ENCODE data around the gene SNX4. TPM values are rescaled to one million over a fixed set of nuclear protein-coding genes. Genes with fewer than 3 reads are reported as not detected.

Gene SNX4
- total and polyA plus RNA-seq, 2 of the 4 experiments (the other 2 are of a cell fraction) = 10.7 to 25.6 TPM

DNA sequence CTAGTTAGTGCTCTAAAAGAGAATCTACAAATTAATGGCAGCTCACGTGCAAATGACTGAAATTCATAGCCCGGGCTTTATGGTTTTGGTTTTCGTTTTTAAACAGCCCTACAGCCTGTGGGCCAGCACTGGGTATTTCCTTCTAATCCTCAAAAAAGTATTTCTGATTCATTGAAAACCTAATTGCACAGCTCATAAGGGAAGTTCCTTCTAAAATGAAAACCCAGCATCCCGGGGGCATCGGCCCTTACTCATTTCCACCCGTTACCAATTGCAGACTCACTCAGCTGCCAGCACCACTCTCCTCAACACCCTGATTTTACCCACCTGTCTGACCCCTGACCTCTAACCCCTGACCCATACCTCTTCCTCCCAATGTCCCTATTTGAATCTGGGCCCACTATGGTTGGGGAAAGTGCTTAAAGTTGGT, 85.4 kb downstream of the SNX4 start:
- no peak overlapping the region for H3K4ac ChIP-seq (ENCODE audit: low read depth, low read length)
- H3K36me3 ChIP-seq (ENCODE audit: control insufficient read depth, insufficient read depth, low read length) = no peaks in the 10 kb centered on the region
- dilution Hi-C loops (cut with HindIII; ENCODE audit: low sequenced_read_pairs, unreplicated experiment) (no loop called here), in situ Hi-C loops (cut with MboI; ENCODE audit: low sequenced_read_pairs) (loop anchor here (10.0 kb wide), 3 partner anchors 390 to 670 kb away; no protein-coding TSS in a partner anchor), intact Hi-C loops (cut with micrococcal nuclease) (loop anchor here (5.0 to 10.0 kb wide), 4 partner anchors 200 to 672 kb away; no protein-coding TSS in a partner anchor)
- no peak overlapping the region for H3K18ac ChIP-seq (ENCODE audit: low read depth, low read length)
- WGBS, 2 experiments (ENCODE audit: extremely low coverage in 2 of 2, insufficient read length in 1 of 2) = 90% methylated on average over 4 of the region's 6 CpGs; no CpG with 5 or more reads in 1 of the 2 experiments
- no peak overlapping the region for H2BK20ac ChIP-seq (ENCODE audit: low read depth, low read length)
- BruUV-seq (replicated peaks) = no TSS peak
- no peak overlapping the region for H2BK15ac ChIP-seq (ENCODE audit: low read depth, low read length)
- no peak overlapping the region for H4K8ac ChIP-seq (ENCODE audit: low read depth in 2 of 2, low read length in 2 of 2)
- DNase-seq (no peak), ATAC-seq (ENCODE audit: low read depth) (no peak)
- TF ChIP-seq SMC3 (IDR thresholded peaks at IDR 0.05; ENCODE audit: low read depth, low read length) = no peak
- no peak for TF ChIP-seq FOS (IDR thresholded peaks at IDR 0.05; ENCODE audit: low read depth, low read length)
- no peak for TF ChIP-seq BHLHE40 (IDR thresholded peaks at IDR 0.05; ENCODE audit: low read depth, low read length)
- TF ChIP-seq POLR2A (IDR thresholded peaks at IDR 0.05; ENCODE audit: low read depth, low read length) = no peak
- TF ChIP-seq RAD21 (IDR thresholded peaks at IDR 0.05; ENCODE audit: low read length) = no peak
- TF ChIP-seq CHD1 (IDR thresholded peaks at IDR 0.05; ENCODE audit: low read depth, low read length) = no peak
- TF ChIP-seq RCOR1 (IDR thresholded peaks at IDR 0.05; ENCODE audit: insufficient replicate concordance, low read length) = no peak
- TF ChIP-seq NFE2L2 (IDR thresholded peaks at IDR 0.05; ENCODE audit: low read depth, low read length) = no peak
- TF ChIP-seq, protein P1, sequence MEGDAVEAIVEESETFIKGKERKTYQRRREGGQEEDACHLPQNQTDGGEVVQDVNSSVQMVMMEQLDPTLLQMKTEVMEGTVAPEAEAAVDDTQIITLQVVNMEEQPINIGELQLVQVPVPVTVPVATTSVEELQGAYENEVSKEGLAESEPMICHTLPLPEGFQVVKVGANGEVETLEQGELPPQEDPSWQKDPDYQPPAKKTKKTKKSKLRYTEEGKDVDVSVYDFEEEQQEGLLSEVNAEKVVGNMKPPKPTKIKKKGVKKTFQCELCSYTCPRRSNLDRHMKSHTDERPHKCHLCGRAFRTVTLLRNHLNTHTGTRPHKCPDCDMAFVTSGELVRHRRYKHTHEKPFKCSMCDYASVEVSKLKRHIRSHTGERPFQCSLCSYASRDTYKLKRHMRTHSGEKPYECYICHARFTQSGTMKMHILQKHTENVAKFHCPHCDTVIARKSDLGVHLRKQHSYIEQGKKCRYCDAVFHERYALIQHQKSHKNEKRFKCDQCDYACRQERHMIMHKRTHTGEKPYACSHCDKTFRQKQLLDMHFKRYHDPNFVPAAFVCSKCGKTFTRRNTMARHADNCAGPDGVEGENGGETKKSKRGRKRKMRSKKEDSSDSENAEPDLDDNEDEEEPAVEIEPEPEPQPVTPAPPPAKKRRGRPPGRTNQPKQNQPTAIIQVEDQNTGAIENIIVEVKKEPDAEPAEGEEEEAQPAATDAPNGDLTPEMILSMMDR (conservative IDR thresholded peaks at IDR 0.05; ENCODE audit: low read depth, low read length) = no peak
- TF ChIP-seq RFX5 (IDR thresholded peaks at IDR 0.05; ENCODE audit: low read depth, low read length) = no peak
- no peak for TF ChIP-seq MAFK (IDR thresholded peaks at IDR 0.05; ENCODE audit: low read depth, low read length)
- TF ChIP-seq, protein P2, sequence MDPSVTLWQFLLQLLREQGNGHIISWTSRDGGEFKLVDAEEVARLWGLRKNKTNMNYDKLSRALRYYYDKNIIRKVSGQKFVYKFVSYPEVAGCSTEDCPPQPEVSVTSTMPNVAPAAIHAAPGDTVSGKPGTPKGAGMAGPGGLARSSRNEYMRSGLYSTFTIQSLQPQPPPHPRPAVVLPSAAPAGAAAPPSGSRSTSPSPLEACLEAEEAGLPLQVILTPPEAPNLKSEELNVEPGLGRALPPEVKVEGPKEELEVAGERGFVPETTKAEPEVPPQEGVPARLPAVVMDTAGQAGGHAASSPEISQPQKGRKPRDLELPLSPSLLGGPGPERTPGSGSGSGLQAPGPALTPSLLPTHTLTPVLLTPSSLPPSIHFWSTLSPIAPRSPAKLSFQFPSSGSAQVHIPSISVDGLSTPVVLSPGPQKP (IDR thresholded peaks at IDR 0.05; ENCODE audit: borderline replicate concordance, low read depth, low read length) = no peak
- no peak for TF ChIP-seq MAZ (IDR thresholded peaks at IDR 0.05; ENCODE audit: borderline replicate concordance, low read depth, low read length)
- TF ChIP-seq CEBPB (IDR thresholded peaks at IDR 0.05; ENCODE audit: low read depth, low read length) = no peak
- TF ChIP-seq MXI1 (IDR thresholded peaks at IDR 0.05; ENCODE audit: borderline replicate concordance, low read depth, low read length) = no peak
- TF ChIP-seq USF2 (IDR thresholded peaks at IDR 0.05; ENCODE audit: low read depth, low read length) = no peak
- H3K9ac ChIP-seq (ENCODE audit: low read depth, low read length) = no peak overlapping the region
- H3K4me2 ChIP-seq (ENCODE audit: low read depth, low read length) = no peak overlapping the region
- no peak overlapping the region for H3K23ac ChIP-seq (ENCODE audit: low read depth, low read length)
- no peak overlapping the region for H4K5ac ChIP-seq (ENCODE audit: low read depth, low read length)
- no peaks in the 10 kb centered on the region for H3K79me1 ChIP-seq (ENCODE audit: low read depth in 1 of 2, low read length in 2 of 2)
- no peak overlapping the region for H2BK120ac ChIP-seq (ENCODE audit: low read depth, low read length)
- H3K56ac ChIP-seq (ENCODE audit: extremely low read depth, insufficient read depth, low read length) = no peak overlapping the region
- no peak overlapping the region for H2AK5ac ChIP-seq (ENCODE audit: low read depth, low read length)
- peaks cover 7% of the 10 kb centered on the region for H3K4me1 ChIP-seq (ENCODE audit: control insufficient read depth, insufficient read depth, low read length)
- no peak overlapping the region for H3K4me3 ChIP-seq (ENCODE audit: insufficient read depth, low read depth, low read length)
- peaks cover 2% of the 10 kb centered on the region; the same call in 1 of the 2 replicates for H3K9me3 ChIP-seq (ENCODE audit: control insufficient read depth, insufficient read depth, low read length)
- H3K9me1 ChIP-seq (ENCODE audit: insufficient read depth, low read length) = no peaks in the 10 kb centered on the region; the same call in 1 of the 2 replicates
- H2AFZ ChIP-seq (replicated peaks; ENCODE audit: low read length, poor library complexity) = no peak overlapping the region
- H4K20me1 ChIP-seq (ENCODE audit: insufficient read depth, low read length) = no peaks in the 10 kb centered on the region
- H2BK5ac ChIP-seq (ENCODE audit: low read depth, low read length, poor library complexity, severe bottlenecking) = no peak overlapping the region
- H4K91ac ChIP-seq (ENCODE audit: insufficient read depth, low read depth, low read length) = no peak overlapping the region
- CTCF ChIA-PET = no interaction called here
- POLR2A ChIA-PET (ENCODE audit: unreplicated experiment) = no interaction called here
- H2AK9ac ChIP-seq (replicated peaks; ENCODE audit: low read depth, low read length, poor library complexity) = no peak overlapping the region
- no peak overlapping the region for H3K14ac ChIP-seq (replicated peaks; ENCODE audit: low read depth, low read length)
- H3K27ac ChIP-seq (ENCODE audit: insufficient read depth, low read length) = no peak overlapping the region
- H3K27me3 ChIP-seq (ENCODE audit: control insufficient read depth, insufficient read depth, low read length) = no peaks in the 10 kb centered on the region
